Upper lobe of right lung (tissue), 1 donor: ENCODE data around the gene HOXC10. TPM values are rescaled to one million over a fixed set of nuclear protein-coding genes. Genes with fewer than 3 reads are reported as not detected.

Source experiments
- ATAC-seq: fragments of 200-7000 bp; cut with Tn5 transposase; one replicate; pipeline ENCODE4 v1.9.1; 2020; ENCODE audit warnings: mild to moderate bottlenecking, moderate library complexity
- DNase-seq: peaks from one replicate; pipeline ENCODE4 v3.0.0-alpha.2; 2020
- H3K27ac ChIP-seq: fragments of 200-600 bp; one replicate; pipeline ENCODE4 v1.8.0; 2022
- H3K27me3 ChIP-seq: fragments of 200-600 bp; one replicate; pipeline ENCODE4 v1.8.0; 2022; ENCODE audit warnings: mild to moderate bottlenecking
- H3K36me3 ChIP-seq: fragments of 200-600 bp; one replicate; pipeline ENCODE4 v1.8.0; 2022
- H3K4me1 ChIP-seq: fragments of 200-600 bp; one replicate; pipeline ENCODE4 v1.8.0; 2022
- H3K4me3 ChIP-seq: fragments of 200-600 bp; one replicate; pipeline ENCODE4 v1.8.0; 2022; ENCODE audit warnings: mild to moderate bottlenecking
- H3K9me3 ChIP-seq: fragments of 200-600 bp; one replicate; pipeline ENCODE4 v1.8.0; 2022
- intact Hi-C: fragments of 100-400 bp; cut with DNase I; formaldehyde crosslinking; loops from one replicate; pipeline ENCODE4 v1.11.0; 2022
- total RNA-seq: library from RNA; stranded (reverse); fragmentation: NEBNext Ultra II Directional; extraction: Animal tissue kit (Norgen Biotek cat#: 25700); gene quantifications from one replicate; pipeline ENCODE4 v1.2.1, GENCODE V29; 2021
- TF ChIP-seq, protein P1 (sequence below): fragments of 200-600 bp; IDR thresholded peaks from one replicate; pipeline ENCODE4 v1.8.0; 2022; ENCODE audit warnings: antibody characterized with exemption
- donor health status: DM: no; HTN: yes; CAD: no; lungs with severe emphysema.

The HOXC10 gene
- total RNA-seq, 1 donor from 2014 or later: not detected

- Histone ChIP-seq H3K27ac (no peak overlapping the region), H3K36me3 (no peaks in the 10 kb centered on the region), H3K9me3 (no peaks in the 10 kb centered on the region), H3K27me3 (peaks cover 92% of the 10 kb centered on the region), H3K4me3 (no peak overlapping the region), H3K4me1 (no peaks in the 10 kb centered on the region)
- TF ChIP-seq, protein P1, sequence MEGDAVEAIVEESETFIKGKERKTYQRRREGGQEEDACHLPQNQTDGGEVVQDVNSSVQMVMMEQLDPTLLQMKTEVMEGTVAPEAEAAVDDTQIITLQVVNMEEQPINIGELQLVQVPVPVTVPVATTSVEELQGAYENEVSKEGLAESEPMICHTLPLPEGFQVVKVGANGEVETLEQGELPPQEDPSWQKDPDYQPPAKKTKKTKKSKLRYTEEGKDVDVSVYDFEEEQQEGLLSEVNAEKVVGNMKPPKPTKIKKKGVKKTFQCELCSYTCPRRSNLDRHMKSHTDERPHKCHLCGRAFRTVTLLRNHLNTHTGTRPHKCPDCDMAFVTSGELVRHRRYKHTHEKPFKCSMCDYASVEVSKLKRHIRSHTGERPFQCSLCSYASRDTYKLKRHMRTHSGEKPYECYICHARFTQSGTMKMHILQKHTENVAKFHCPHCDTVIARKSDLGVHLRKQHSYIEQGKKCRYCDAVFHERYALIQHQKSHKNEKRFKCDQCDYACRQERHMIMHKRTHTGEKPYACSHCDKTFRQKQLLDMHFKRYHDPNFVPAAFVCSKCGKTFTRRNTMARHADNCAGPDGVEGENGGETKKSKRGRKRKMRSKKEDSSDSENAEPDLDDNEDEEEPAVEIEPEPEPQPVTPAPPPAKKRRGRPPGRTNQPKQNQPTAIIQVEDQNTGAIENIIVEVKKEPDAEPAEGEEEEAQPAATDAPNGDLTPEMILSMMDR: no peak
- no peak for ATAC-seq
- intact Hi-C loops: no loop called here
- DNase-seq: no peak
Measured at GRCh38 chr12:54036620-54037359, 51.8 kb downstream of the HOXC10 start.

GRCh38 chr12:54037360-54038283 lies 52.7 kb downstream of the HOXC10 start:
- no peaks in the 10 kb centered on the region for H3K36me3 ChIP-seq
- peaks cover 92% of the 10 kb centered on the region for H3K27me3 ChIP-seq
- no peak for ATAC-seq
- H3K4me1 ChIP-seq: no peaks in the 10 kb centered on the region
- no peak overlapping the region for H3K27ac ChIP-seq
- intact Hi-C loops: no loop called here
- TF ChIP-seq, protein P1: no peak
- no peak for DNase-seq
- no peaks in the 10 kb centered on the region for H3K9me3 ChIP-seq
- no peak overlapping the region for H3K4me3 ChIP-seq

DNA sequence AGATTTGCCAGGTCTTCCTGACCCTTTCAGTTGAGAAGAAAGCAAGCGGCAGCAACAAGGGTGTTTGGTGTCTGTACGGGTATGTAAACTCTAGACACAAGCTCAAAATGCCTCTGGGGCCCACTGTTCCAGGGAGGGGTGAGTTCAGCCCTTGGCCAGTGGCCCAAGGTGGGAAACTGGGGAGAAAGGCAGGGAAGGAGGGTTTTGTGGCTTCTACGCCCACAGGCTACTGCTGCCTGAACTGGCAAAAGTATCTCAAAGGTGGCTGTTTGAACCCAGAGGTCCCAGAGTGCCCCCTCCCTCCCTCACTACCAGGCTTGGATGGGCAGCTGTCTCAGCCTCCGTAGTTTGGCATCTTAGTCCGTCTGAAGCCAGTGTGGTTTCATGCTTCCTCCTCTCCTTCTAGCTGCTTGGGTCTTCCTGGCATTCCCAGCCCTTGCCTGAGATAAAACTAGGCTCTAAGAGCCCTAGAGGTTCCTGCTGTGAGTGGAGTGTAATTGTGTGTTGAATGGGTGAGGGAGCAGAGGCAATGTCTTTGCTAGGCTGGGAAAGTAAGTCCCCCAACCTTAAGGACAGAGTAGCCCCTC lies 53.4 kb downstream of the HOXC10 start:
- Histone ChIP-seq H3K4me1 (no peaks in the 10 kb centered on the region), H3K9me3 (no peaks in the 10 kb centered on the region), H3K4me3 (no peak overlapping the region), H3K27me3 (peaks cover 92% of the 10 kb centered on the region), H3K27ac (no peak overlapping the region), H3K36me3 (no peaks in the 10 kb centered on the region)
- TF ChIP-seq, protein P1: no peak
- no peak for ATAC-seq
- no peak for DNase-seq
- intact Hi-C loops: no loop called here

DNA sequence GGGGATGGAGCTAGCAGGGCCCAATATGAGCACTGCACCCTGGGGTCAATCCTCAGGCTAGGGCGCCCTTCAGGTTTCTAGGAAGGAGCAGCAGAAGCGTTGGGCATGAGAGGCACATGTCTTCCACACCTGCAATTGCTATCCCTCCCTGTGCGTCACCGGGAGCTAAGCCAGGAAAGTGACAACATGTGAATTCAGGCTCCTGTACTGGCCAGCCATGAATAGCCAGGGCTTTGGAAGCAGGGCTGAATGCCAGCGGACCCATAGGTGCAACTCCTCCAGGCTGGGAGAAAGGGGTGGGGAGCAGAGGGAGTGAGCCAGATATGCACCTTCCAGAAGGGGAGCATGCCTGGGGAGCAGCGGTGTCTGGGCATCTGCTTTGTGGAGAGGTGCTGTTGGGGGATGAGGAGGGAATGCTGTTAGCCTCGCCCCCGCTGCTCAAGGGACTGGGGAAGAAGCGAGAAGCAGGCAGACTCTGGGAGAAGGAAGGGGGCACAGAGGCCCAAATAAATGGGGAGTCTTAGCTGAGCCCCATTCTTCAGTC lies 54.0 kb downstream of the HOXC10 start:
- no peak for ATAC-seq
- TF ChIP-seq, protein P1: no peak
- no peaks in the 10 kb centered on the region for H3K36me3 ChIP-seq
- H3K4me3 ChIP-seq: no peak overlapping the region
- H3K4me1 ChIP-seq: no peaks in the 10 kb centered on the region
- peaks cover 89% of the 10 kb centered on the region for H3K27me3 ChIP-seq
- no peaks in the 10 kb centered on the region for H3K9me3 ChIP-seq
- intact Hi-C loops: no loop called here
- H3K27ac ChIP-seq: no peak overlapping the region
- DNase-seq: no peak

DNA sequence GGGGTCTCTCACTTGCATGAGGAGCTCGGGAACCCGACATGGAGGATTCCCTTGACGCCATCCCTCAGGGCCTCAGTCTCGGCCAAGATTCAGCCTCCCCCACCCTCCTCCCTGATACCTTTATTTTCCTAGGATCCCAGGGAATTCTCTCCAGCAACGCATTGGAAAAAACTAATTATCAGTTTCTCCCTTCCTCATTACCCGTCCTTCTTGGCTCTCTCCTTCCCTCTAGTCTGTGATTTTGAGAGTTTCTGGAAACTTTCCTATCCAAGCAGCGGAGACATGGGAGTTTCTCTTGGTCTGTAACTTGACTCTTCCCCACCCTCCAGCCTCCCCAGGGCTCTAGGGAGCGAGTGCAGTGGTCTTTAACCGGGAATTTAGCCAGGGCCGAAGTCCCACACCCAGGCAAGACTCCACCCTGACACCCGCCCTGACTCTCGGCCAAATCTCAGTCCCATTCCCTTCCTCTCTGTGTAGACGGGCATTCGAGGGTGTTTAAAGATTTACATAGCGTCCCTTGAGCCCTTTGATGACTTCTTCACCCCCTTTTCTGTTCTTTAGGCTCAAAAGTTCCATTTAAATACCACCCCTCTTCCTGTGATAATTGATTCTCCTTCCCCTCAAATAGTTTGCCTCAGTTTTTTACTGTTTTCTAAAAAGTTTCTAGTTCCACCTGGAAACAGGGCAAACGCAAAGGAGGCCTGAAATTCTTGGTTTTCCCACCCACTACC lies 54.6 kb downstream of the HOXC10 start:
- TF ChIP-seq, protein P1: no peak
- Histone ChIP-seq H3K36me3 (no peaks in the 10 kb centered on the region), H3K9me3 (no peaks in the 10 kb centered on the region), H3K4me3 (no peak overlapping the region), H3K27ac (no peak overlapping the region), H3K27me3 (peaks cover 83% of the 10 kb centered on the region), H3K4me1 (no peaks in the 10 kb centered on the region)
- DNase-seq (no peak), ATAC-seq (no peak)
- intact Hi-C loops: no loop called here
